ENCODE data around the gene KATNAL2. TPM values are rescaled to one million over a fixed set of nuclear protein-coding genes. Genes with fewer than 3 reads are reported as not detected.

KATNAL2 gene
- polyA plus RNA-seq, 3 donors = 0.35 to 0.36 TPM; not detected in 1

- Histone ChIP-seq H3K79me2 (ENCODE audit: insufficient read depth, low read length) (no peaks in the 10 kb centered on the region), H4K20me1 (ENCODE audit: insufficient read depth, low read length) (no peaks in the 10 kb centered on the region), H3K4me1 (ENCODE audit: control insufficient read depth in 1 of 2, insufficient read depth in 2 of 2, low read length in 2 of 2) (no peaks in the 10 kb centered on the region), H3K27me3 (ENCODE audit: control insufficient read depth in 2 of 2, insufficient read depth in 2 of 2, low read length in 2 of 2) (no peaks in the 10 kb centered on the region), H2AFZ (ENCODE audit: insufficient read depth, low read depth, low read length, poor library complexity, severe bottlenecking) (no peak overlapping the region), H3K9ac (ENCODE audit: insufficient read depth, low read length, poor library complexity, severe bottlenecking) (no peak overlapping the region), H3K27ac (ENCODE audit: low read depth in 1 of 2, low read length in 2 of 2) (no peak overlapping the region), H3K36me3 (replicated peaks in 1 of 2; ENCODE audit: control insufficient read depth in 1 of 2, insufficient read depth in 2 of 2, low read length in 2 of 2) (no peaks in the 10 kb centered on the region), H3K4me3 (replicated peaks in 1 of 3; ENCODE audit: low read depth in 2 of 3, low read length in 3 of 3) (no peak overlapping the region), H3K9me3 (replicated peaks in 1 of 2; ENCODE audit: control insufficient read depth in 1 of 2, insufficient read depth in 1 of 2, low read length in 2 of 2) (no peaks in the 10 kb centered on the region), H3K4me2 (replicated peaks; ENCODE audit: extremely low read depth, low read length, poor library complexity, severe bottlenecking) (no peak overlapping the region)
- Mint-ChIP-seq H3K27me3 (ENCODE audit: low read depth in 3 of 3) (peaks cover 0 to 1% (median 0%) of the 10 kb centered on the region in 3 donors), H3K4me3 (no peak overlapping the region), H3K9me3 (no peaks in the 10 kb centered on the region), H3K4me1 (no peaks in the 10 kb centered on the region), H3K36me3 (no peaks in the 10 kb centered on the region), H3K27ac (no peak overlapping the region)
- intact Hi-C loops (cut with micrococcal nuclease) = no loop called here
- WGBS (ENCODE audit: insufficient coverage) = 88% methylated on average over 1 of the region's 3 CpGs
- no peak for TF ChIP-seq CTCF (IDR thresholded peaks at IDR 0.05)
- no peak for DNase-seq
Observed at GRCh38 chr18:47067648-47068047, 150.2 kb downstream of the KATNAL2 start.

- Mint-ChIP-seq H3K27me3 (ENCODE audit: low read depth in 3 of 3) (peaks cover 0 to 2% (median 2%) of the 10 kb centered on the region in 3 donors), H3K27ac (no peak overlapping the region), H3K4me1 (no peaks in the 10 kb centered on the region), H3K9me3 (no peaks in the 10 kb centered on the region), H3K4me3 (no peak overlapping the region), H3K36me3 (no peaks in the 10 kb centered on the region)
- Histone ChIP-seq H3K36me3 (replicated peaks in 1 of 2; ENCODE audit: control insufficient read depth in 1 of 2, insufficient read depth in 2 of 2, low read length in 2 of 2) (no peaks in the 10 kb centered on the region), H3K9me3 (replicated peaks in 1 of 2; ENCODE audit: control insufficient read depth in 1 of 2, insufficient read depth in 1 of 2, low read length in 2 of 2) (no peaks in the 10 kb centered on the region), H3K9ac (ENCODE audit: insufficient read depth, low read length, poor library complexity, severe bottlenecking) (no peak overlapping the region), H3K27ac (ENCODE audit: low read depth in 1 of 2, low read length in 2 of 2) (no peak overlapping the region), H2AFZ (ENCODE audit: insufficient read depth, low read depth, low read length, poor library complexity, severe bottlenecking) (no peak overlapping the region), H3K4me1 (ENCODE audit: control insufficient read depth in 1 of 2, insufficient read depth in 2 of 2, low read length in 2 of 2) (no peaks in the 10 kb centered on the region), H4K20me1 (ENCODE audit: insufficient read depth, low read length) (no peaks in the 10 kb centered on the region), H3K4me2 (replicated peaks; ENCODE audit: extremely low read depth, low read length, poor library complexity, severe bottlenecking) (no peak overlapping the region), H3K79me2 (ENCODE audit: insufficient read depth, low read length) (no peaks in the 10 kb centered on the region), H3K27me3 (ENCODE audit: control insufficient read depth in 2 of 2, insufficient read depth in 2 of 2, low read length in 2 of 2) (no peaks in the 10 kb centered on the region), H3K4me3 (replicated peaks in 1 of 3; ENCODE audit: low read depth in 2 of 3, low read length in 3 of 3) (no peak overlapping the region)
- intact Hi-C loops (cut with micrococcal nuclease) = no loop called here
- no peak for TF ChIP-seq CTCF (IDR thresholded peaks at IDR 0.05)
- 98% methylated on average over 7 of the region's 13 CpGs for WGBS (ENCODE audit: insufficient coverage)
- no peak for DNase-seq
Observed at GRCh38 chr18:47075098-47075883, 157.9 kb downstream of the KATNAL2 start.
